H54 (cell line): Measurements from ENCODE around the gene FKBP2.

Experiments
- DNase-seq: peaks from one replicate; pipeline ENCODE4 v3.0.0; 2011; ENCODE audit warnings: low spot score, mixed read lengths; ENCODE audit not compliant: insufficient read length
- FAIRE-seq: peaks from 3 replicates; lab custom pipeline; 2011; peaks lifted over from hg19 to GRCh38; lab: Jason Lieb, UNC
- POLR2A ChIP-seq: IDR thresholded peaks from 2 replicates; pipeline ENCODE4 v1.6.1; 2011; ENCODE audit warnings: low read depth, mild to moderate bottlenecking, low read length

The FKBP2 gene

DNA sequence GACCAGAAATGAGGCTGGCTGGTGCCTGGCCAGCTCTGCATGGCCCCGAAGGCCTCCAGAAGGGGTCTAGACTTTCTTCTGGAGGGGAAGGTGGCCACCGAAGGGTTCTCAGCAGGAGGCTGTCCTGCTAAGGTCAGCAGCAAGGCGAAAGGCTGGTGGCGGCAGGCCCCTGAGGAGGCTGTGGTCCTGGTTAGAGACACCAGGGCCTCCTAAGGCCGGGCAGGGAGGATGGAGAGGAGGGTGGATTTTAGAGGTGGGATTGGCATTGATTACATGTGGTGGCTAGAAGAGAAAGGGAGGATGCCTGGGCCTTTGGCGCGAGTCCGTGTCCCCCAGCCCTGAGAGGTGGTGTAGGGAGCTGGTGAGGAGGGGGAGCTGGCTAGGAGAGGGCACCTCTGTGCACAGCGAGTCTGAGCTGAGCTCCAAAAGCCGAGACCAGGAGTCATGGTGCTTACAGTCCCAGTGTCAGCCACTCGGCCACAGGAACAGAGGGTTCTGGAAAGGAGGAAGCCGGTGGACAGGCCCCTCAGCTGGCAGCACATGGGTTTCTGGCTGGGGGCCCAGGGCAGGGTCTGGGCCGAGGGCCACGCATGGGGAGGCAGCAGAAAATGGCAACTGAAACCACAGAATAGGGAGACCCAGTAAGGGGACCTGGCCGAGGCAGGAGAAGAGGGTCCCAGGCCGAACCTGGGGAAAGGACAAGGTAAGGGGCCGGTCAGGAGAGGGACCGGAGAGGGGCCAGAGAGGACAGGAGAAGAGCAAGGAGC is 31.9 kb upstream of the FKBP2 start:
- DNase-seq (no peak), FAIRE-seq (no peak)
- TF ChIP-seq POLR2A, result no peak

GRCh38 chr11:64209563-64209843 is 31.4 kb upstream of the FKBP2 start:
- no peak for FAIRE-seq
- no peak for DNase-seq
- no peak for TF ChIP-seq POLR2A

DNA sequence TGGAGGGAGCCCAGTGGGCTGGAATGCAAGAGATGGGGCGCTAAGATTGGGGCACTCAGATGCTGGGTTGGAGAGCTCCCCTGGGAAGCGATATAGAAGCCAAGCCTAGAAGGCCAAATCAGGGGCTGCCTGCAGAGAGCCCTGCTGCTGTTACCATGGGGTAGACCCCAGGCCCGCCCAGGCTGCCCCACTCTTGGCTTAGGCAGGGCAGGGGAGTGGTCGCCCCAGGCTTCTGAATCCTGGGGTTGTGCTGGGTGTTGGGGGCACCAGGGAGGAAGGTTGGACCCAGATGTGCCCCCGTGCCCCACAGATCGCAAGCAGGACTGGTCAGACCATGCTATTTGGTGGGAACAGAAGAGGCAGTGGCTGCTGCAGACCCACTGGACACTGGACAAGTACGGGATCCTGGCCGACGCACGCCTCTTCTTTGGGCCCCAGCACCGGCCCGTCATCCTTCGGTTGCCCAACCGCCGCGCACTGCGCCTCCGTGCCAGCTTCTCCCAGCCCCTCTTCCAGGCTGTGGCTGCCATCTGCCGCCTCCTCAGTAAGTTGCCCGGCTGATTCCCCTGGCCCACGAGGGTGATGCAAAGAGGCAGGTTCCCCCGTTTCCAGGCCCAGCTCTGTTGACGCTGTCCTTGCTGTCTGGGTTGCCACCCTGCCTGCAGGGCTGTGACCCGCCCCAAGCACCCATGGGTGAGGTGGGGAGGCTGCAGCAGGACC is 30.4 kb upstream of the FKBP2 start:
- TF ChIP-seq POLR2A, result no peak
- DNase-seq (no peak), FAIRE-seq (no peak)

DNA sequence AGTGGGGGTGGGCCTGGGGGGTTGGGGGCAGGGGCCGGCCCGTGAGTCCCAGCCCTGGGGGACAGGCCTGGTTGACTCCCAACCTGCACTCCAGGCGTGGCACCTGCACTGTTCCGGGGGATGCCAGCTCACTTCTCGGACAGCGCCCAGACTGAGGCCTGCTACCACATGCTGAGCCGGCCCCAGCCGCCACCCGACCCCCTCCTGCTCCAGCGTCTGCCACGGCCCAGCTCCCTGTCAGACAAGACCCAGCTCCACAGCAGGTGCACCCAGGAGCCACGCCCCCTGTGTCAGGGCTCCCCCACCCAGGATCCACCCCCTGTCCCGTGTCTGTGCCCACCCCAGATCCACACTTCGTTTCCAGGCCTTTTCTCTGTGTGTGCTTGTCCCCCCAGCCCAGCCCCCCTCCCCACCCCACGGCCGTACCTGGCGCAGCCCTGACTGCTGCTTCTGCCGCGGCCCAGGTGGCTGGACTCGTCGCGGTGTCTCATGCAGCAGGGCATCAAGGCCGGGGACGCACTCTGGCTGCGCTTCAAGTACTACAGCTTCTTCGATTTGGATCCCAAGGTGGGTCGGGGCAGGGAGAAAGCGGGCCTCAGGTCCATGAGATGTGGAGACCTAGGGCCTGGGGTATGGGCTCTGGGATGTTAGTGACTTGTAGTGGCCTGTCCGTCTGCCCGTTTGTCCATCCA is 29.6 kb upstream of the FKBP2 start:
- DNase-seq (no peak), FAIRE-seq (no peak)
- TF ChIP-seq POLR2A, result no peak

GRCh38 chr11:64216879-64217278 is 24.0 kb upstream of the FKBP2 start:
- DNase-seq (no peak), FAIRE-seq (no peak)
- TF ChIP-seq POLR2A, result no peak

DNA sequence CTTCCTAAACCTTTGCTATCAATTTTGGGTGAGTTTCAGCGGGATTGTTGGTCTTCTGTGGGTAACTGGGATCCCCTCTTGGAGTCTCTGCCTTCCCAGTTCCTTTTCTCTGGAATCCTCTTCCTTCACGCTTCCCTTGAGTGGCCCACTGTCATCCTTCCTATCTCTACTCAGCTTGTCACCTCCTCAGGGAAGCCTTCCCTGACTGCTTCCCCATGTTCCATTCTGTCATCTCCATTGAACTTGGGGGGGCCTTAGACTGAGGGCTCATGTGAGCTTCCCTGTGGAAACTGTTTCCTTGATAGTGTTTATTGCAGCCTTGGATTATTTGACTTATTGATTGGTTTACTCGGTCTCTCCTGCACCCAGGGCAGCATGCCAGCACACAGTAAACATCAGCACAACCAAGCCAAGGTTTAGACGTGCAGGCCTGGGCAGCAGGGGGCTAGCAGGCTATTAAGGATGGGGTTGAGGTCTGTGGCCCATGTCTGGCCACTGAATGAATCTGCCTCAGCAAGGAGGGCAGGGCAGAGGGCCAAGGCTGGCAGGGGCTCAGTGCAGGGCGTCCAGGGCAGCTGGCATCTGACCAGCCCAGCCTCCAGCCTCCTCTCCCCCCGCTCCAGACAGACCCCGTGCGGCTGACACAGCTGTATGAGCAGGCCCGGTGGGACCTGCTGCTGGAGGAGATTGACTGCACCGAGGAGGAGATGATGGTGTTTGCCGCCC is 22.1 kb upstream of the FKBP2 start:
- no peak for TF ChIP-seq POLR2A
- no peak for FAIRE-seq
- no peak for DNase-seq

DNA sequence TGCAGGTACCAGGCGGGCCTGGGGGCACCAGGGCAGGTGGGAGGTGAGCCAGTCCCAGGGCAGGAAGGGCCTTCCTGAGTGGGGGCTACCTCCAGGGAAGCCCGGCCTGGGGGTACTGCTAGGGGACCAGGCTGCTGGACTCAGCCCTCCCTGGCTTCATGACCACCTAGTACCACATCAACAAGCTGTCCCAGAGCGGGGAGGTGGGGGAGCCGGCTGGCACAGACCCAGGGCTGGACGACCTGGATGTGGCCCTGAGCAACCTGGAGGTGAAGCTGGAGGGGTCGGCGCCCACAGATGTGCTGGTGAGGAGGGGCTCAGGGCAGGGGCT is 21.6 kb upstream of the FKBP2 start:
- FAIRE-seq (no peak), DNase-seq (no peak)
- TF ChIP-seq POLR2A, result no peak

GRCh38 chr11:64219755-64220154 is 21.1 kb upstream of the FKBP2 start:
- no peak for TF ChIP-seq POLR2A
- no peak for FAIRE-seq
- DNase-seq, result no peak

DNA sequence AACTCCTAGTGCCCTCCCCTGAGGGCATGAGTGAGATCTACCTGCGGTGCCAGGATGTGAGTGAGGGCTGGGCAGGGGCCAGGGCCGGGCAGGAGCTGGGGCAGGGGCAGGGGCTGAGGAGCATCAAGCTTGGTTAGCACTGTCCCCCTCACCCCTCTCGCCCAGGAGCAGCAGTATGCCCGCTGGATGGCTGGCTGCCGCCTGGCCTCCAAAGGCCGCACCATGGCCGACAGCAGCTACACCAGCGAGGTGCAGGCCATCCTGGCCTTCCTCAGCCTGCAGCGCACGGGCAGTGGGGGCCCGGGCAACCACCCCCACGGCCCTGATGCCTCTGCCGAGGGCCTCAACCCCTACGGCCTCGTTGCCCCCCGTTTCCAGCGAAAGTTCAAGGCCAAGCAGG is 20.6 kb upstream of the FKBP2 start:
- no peak for FAIRE-seq
- no peak for DNase-seq
- TF ChIP-seq POLR2A, result no peak

GRCh38 chr11:64220798-64221197 is 20.1 kb upstream of the FKBP2 start:
- TF ChIP-seq POLR2A, result no peak
- DNase-seq (no peak), FAIRE-seq (no peak)

DNA sequence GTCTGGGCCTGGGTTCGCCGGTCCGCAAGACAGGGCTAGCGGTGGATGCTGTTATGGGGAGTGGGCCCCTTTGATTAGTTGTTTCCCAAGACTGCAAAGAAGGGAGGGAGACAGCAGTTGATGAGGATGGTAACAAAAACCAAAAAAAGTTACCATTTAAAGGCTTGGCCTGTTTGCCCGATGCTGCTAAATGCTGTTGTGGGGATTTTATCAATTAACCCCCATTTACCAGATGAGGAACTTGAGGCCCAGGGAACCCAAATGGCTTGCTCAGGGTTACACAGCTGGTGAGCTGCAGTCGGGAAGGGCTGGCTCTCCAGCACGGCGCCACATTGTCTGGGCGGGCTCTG is 18.3 kb upstream of the FKBP2 start:
- no peak for DNase-seq
- no peak for TF ChIP-seq POLR2A
- FAIRE-seq, result no peak

DNA sequence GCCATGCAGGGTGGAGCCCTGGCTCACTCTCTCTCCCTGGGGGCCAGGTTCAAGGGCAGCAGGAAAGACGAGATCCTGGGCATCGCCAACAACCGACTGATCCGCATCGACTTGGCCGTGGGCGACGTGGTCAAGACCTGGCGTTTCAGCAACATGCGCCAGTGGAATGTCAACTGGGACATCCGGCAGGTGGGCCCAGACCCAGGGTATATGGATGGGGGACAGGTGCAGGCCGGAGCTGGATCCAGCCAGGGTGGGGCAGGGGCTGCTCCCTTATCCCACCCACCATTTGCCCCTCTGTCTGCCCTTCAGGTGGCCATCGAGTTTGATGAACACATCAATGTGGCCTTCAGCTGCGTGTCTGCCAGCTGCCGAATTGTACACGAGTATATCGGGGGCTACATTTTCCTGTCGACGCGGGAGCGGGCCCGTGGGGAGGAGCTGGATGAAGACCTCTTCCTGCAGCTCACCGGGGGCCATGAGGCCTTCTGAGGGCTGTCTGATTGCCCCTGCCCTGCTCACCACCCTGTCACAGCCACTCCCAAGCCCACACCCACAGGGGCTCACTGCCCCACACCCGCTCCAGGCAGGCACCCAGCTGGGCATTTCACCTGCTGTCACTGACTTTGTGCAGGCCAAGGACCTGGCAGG is 17.8 kb upstream of the FKBP2 start:
- TF ChIP-seq POLR2A, result no peak
- no peak for FAIRE-seq
- DNase-seq, result no peak

DNA sequence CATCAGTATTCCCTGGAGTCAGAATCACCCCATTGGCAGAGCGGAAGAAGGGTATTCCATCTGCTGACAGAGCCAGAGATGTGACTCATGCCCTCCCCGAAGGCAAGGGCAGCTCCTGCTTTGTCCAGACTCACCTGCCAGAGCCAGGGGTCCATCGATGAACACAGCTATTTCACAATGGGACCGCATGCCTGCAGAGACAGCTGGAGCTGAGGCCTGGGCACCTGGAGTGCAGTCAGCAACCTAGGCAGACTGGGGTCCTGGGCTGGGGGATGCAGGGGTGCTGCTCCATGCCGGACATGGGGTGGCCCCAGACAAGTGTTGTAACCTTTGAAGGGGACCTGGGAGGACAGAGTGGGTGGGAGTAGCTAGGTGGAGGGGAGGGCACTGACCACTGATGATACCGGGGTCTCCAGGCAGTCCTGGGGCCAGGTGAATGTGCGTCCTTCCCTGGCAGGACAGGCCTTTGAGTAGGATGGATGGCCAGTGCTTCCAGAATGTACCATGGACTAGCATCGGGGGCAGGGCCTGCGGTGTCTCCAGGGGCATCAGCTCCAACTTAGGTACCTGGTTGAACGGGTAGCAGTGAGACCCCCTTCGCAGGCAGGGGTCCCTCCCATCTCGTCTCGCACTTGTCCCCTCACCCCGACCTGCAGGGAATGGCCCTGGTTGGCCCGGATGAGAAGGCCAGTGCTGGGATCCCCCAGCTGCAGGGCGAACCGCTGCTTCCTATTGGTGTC is 16.6 kb upstream of the FKBP2 start:
- no peak for TF ChIP-seq POLR2A
- no peak for FAIRE-seq

More for the DNA sequence above, 16.6 kb upstream of the FKBP2 start:
- peak; percentile 77 for DNase-seq
